ENCODE data around the gene IQSEC1.

- TF ChIP-seq POLR2AphosphoS5 (IDR thresholded peaks at IDR 0.05; ENCODE audit: low read depth, low read length) (no peak), POLR2A (IDR thresholded peaks at IDR 0.05; ENCODE audit: low read depth, low read length) (no peak), TAF1 (IDR thresholded peaks at IDR 0.05; ENCODE audit: borderline replicate concordance, low read depth, low read length) (no peak)
Measured at GRCh38 chr3:12964711-12965612, 108.3 kb downstream of the IQSEC1 start.

Measured in GM12892 (cell line).